Neural cell (in vitro differentiated cells): ENCODE data around the gene ADGRB2. TPM values are rescaled to one million over a fixed set of nuclear protein-coding genes. Genes with fewer than 3 reads are reported as not detected.
"Not testable (repeated sequence)": the region's sequence is repeated elsewhere in the genome, so short reads cannot be mapped to it uniquely, and the experiment has no call there.

ENCODE experiments used
- H2AFZ ChIP-seq: fragments of 200-600, 300-800 bp; sonication (generic), shearing (Covaris generic); 2 replicates; pipeline ENCODE4 v1.6.0; 2014; ENCODE audit warnings: low read depth, mild to moderate bottlenecking, antibody characterized with exemption, low read length, moderate library complexity
- H3F3A ChIP-seq: fragments of 200-600 bp; shearing (Covaris generic); 2 replicates; pipeline ENCODE4 v1.6.1; 2016; ENCODE audit warnings: mild to moderate bottlenecking, moderate library complexity, mixed read lengths, antibody characterized with exemption, low read length; ENCODE audit not compliant: insufficient read depth, poor library complexity, severe bottlenecking
- H3K27ac ChIP-seq: fragments of 200-600, 300-800 bp; sonication (generic), shearing (Covaris generic); 2 replicates; pipeline ENCODE4 v1.5.1; 2014; ENCODE audit warnings: mild to moderate bottlenecking, low read length, moderate library complexity
- H3K27me3 ChIP-seq: fragments of 300-800, 200-600 bp; sonication (generic), shearing (Covaris generic); 2 replicates; pipeline ENCODE4 v1.6.0; 2014; ENCODE audit warnings: mild to moderate bottlenecking, low read depth, low read length, moderate library complexity; ENCODE audit not compliant: insufficient read depth
- H3K36me3 ChIP-seq: fragments of 300-800, 200-600 bp; sonication (generic), shearing (Covaris generic); 2 replicates; pipeline ENCODE4 v1.5.1; 2014; ENCODE audit warnings: mild to moderate bottlenecking, antibody characterized with exemption, low read length, moderate library complexity; ENCODE audit not compliant: insufficient read depth
- H3K4me2 ChIP-seq: fragments of 300-800, 200-600 bp; sonication (generic), shearing (Covaris generic); 2 replicates; pipeline ENCODE4 v1.6.0; 2014; ENCODE audit warnings: mild to moderate bottlenecking, low read length
- H3K4me3 ChIP-seq: fragments of 300-800, 200-600 bp; sonication (generic), shearing (Covaris generic); 2 replicates; pipeline ENCODE4 v1.5.1; 2014; ENCODE audit warnings: mild to moderate bottlenecking, low read length, moderate library complexity
- H3K79me2 ChIP-seq: fragments of 200-600 bp; shearing (Covaris generic); replicated peaks from 2 replicates; pipeline ENCODE4 v1.6.0; 2014; ENCODE audit warnings: mild to moderate bottlenecking, low read length, moderate library complexity; ENCODE audit not compliant: insufficient read depth
- H3K9ac ChIP-seq: fragments of 300-800, 200-600 bp; sonication (generic), shearing (Covaris generic); 2 replicates; pipeline ENCODE4 v1.6.1; 2016; ENCODE audit warnings: mild to moderate bottlenecking, low read length, mixed read lengths
- H3K9me2 ChIP-seq: fragments of 200-600 bp; shearing (Covaris generic); 2 replicates; pipeline ENCODE4 v1.6.1; 2016; ENCODE audit warnings: mild to moderate bottlenecking, low read length, mixed read lengths; ENCODE audit not compliant: insufficient read depth
- H3K9me3 ChIP-seq: fragments of 200-600, 300-800 bp; sonication (generic), shearing (Covaris generic); 2 replicates; pipeline ENCODE4 v1.6.1; 2016; ENCODE audit warnings: mild to moderate bottlenecking, mixed run types, low read length, moderate library complexity, mixed read lengths
- H4K20me1 ChIP-seq: fragments of 200-600 bp; shearing (Covaris generic); 2 replicates; pipeline ENCODE4 v1.6.1; 2016; ENCODE audit warnings: mild to moderate bottlenecking, mixed run types; ENCODE audit not compliant: insufficient read depth
- CTCF ChIP-seq: fragments of 450-650 bp; IDR thresholded peaks from 2 replicates; pipeline ENCODE4 v1.5.1; 2014; ENCODE audit warnings: antibody characterized with exemption, mild to moderate bottlenecking, moderate library complexity; ENCODE audit not compliant: poor library complexity, severe bottlenecking
- EP300 ChIP-seq: fragments of 450-650 bp; conservative IDR thresholded peaks from 2 replicates; pipeline ENCODE4 v1.6.1; 2014; ENCODE audit warnings: antibody characterized with exemption, mild to moderate bottlenecking, moderate library complexity; ENCODE audit not compliant: poor library complexity, severe bottlenecking
- EZH2 ChIP-seq: fragments of 200-600, 300-800 bp; shearing (Covaris generic), sonication (generic); IDR thresholded peaks from 2 replicates; pipeline ENCODE4 v1.6.1; 2014; ENCODE audit warnings: antibody characterized with exemption, low read length, borderline replicate concordance, mild to moderate bottlenecking; ENCODE audit not compliant: insufficient read depth, poor library complexity, severe bottlenecking
- MXI1 ChIP-seq: fragments of 450-650 bp; conservative IDR thresholded peaks from 2 replicates; pipeline ENCODE4 v1.6.1; 2014; ENCODE audit warnings: antibody characterized with exemption, mild to moderate bottlenecking; ENCODE audit not compliant: poor library complexity, severe bottlenecking
- POLR2AphosphoS5 ChIP-seq: IDR thresholded peaks from 2 replicates; pipeline ENCODE4 v1.6.1; 2012
- RAD21 ChIP-seq: fragments of 450-650 bp; conservative IDR thresholded peaks from 2 replicates; pipeline ENCODE4 v1.6.1; 2014; ENCODE audit warnings: antibody characterized with exemption, mild to moderate bottlenecking, moderate library complexity
- REST ChIP-seq: IDR thresholded peaks from 2 replicates; pipeline ENCODE4 v1.6.1; 2012; ENCODE audit warnings: borderline replicate concordance
- SMC3 ChIP-seq: fragments of 450-650 bp; conservative IDR thresholded peaks from 2 replicates; pipeline ENCODE4 v1.6.1; 2014; ENCODE audit warnings: antibody characterized with exemption, mild to moderate bottlenecking, moderate library complexity; ENCODE audit not compliant: poor library complexity
- TAF1 ChIP-seq: IDR thresholded peaks from 2 replicates; pipeline ENCODE4 v1.6.1; 2012; ENCODE audit warnings: low read depth
- polyA plus RNA-seq: library from polyadenylated mRNA; depleted of rRNA; stranded (reverse); fragments of >200 nt; gene quantifications from 2 replicates; pipeline ENCODE4 v1.2.3, GENCODE V29; 2014

ADGRB2 gene
- polyA plus RNA-seq, 1 donor from 2014 or later: 45.0 TPM

- Histone ChIP-seq H3K27me3 (peaks cover 11% of the 10 kb centered on the region), H3K9me2 (no peaks in the 10 kb centered on the region), H3K9ac (no peak overlapping the region), H3K4me2 (no peak overlapping the region), H3K4me3 (no peak overlapping the region), H3K27ac (no peak overlapping the region), H3F3A (no peaks in the 10 kb centered on the region), H2AFZ (no peak overlapping the region), H3K9me3 (no peaks in the 10 kb centered on the region), H3K36me3 (no peaks in the 10 kb centered on the region), H3K79me2 (no peaks in the 10 kb centered on the region), H4K20me1 (no peaks in the 10 kb centered on the region)
- no peak for TF ChIP-seq TAF1
- TF ChIP-seq RAD21: no peak
- no peak for TF ChIP-seq SMC3
- TF ChIP-seq MXI1: no peak
- TF ChIP-seq REST: no peak
- TF ChIP-seq CTCF: no peak
- no peak for TF ChIP-seq POLR2AphosphoS5
- no peak for TF ChIP-seq EP300
- TF ChIP-seq EZH2: no peak
Observed at GRCh38 chr1:31708324-31708723, 55.8 kb downstream of the ADGRB2 start.

- Histone ChIP-seq H3K36me3 (no peaks in the 10 kb centered on the region), H3K4me3 (no peak overlapping the region), H3K79me2 (no peaks in the 10 kb centered on the region), H3K9ac (no peak overlapping the region), H4K20me1 (no peaks in the 10 kb centered on the region), H3K4me2 (no peak overlapping the region), H2AFZ (no peak overlapping the region), H3K9me2 (no peaks in the 10 kb centered on the region), H3K27ac (no peak overlapping the region), H3K27me3 (peaks cover 13% of the 10 kb centered on the region), H3K9me3 (no peaks in the 10 kb centered on the region), H3F3A (no peaks in the 10 kb centered on the region)
- TF ChIP-seq RAD21 (no peak), CTCF (no peak), EZH2 (no peak), MXI1 (no peak), SMC3 (no peak)
Observed at GRCh38 chr1:31707711-31708110, 56.4 kb downstream of the ADGRB2 start.

- not testable (repeated sequence) for H3K79me2 ChIP-seq, H2AFZ ChIP-seq, H3K9me3 ChIP-seq, H3K9ac ChIP-seq, H4K20me1 ChIP-seq, H3K4me3 ChIP-seq, H3F3A ChIP-seq, H3K9me2 ChIP-seq, H3K4me2 ChIP-seq, H3K27ac ChIP-seq, H3K36me3 ChIP-seq
- peaks cover 13% of the 10 kb centered on the region for H3K27me3 ChIP-seq
Observed at GRCh38 chr1:31707059-31707600, 57.0 kb downstream of the ADGRB2 start.
